MCF 10A (cell line): ENCODE data around the gene POLN. TPM values are rescaled to one million over a fixed set of nuclear protein-coding genes. Genes with fewer than 3 reads are reported as not detected.
A peak's percentile ranks its signal among the peaks of the same experiment; 100 is the strongest.

Experiments
- BruUV-seq: library from RNA; stranded (reverse); fragments of 400-500 nt; replicated peaks from 2 replicates; lab custom pipeline; 2021; lab: Mats Ljungman, UMichigan
- CTCF ChIA-PET: fragments of 300-600 bp; sonication (Branson Sonifier 250); formaldehyde crosslinking; extraction: SDS; loops from one replicate; lab custom pipeline; 2021; ENCODE audit warnings: antibody characterized with exemption, inconsistent platforms; lab: Yijun Ruan, JAX
- POLR2A ChIA-PET: fragments of 300-600, 350-650 bp; sonication (Branson Sonifier 250); formaldehyde crosslinking; extraction: SDS; loops from one replicate; lab custom pipeline; 2020; ENCODE audit warnings: antibody characterized with exemption, inconsistent platforms; lab: Yijun Ruan, JAX
- DNase-seq: peaks from one replicate; pipeline ENCODE4 v3.0.0-alpha.2; 2018; ENCODE audit not compliant: unreplicated experiment
- H3K27ac Mint-ChIP-seq: one replicate; pipeline ENCODE4 v1.8.0; 2022; ENCODE audit warnings: mild to moderate bottlenecking, low read depth, mixed read lengths; ENCODE audit not compliant: unreplicated experiment
- H3K27me3 Mint-ChIP-seq: one replicate; pipeline ENCODE4 v1.8.0; 2022; ENCODE audit warnings: mixed read lengths; ENCODE audit not compliant: insufficient read depth, unreplicated experiment
- H3K36me3 Mint-ChIP-seq: one replicate; pipeline ENCODE4 v1.8.0; 2022; ENCODE audit warnings: mild to moderate bottlenecking, moderate library complexity, mixed read lengths; ENCODE audit not compliant: insufficient read depth, unreplicated experiment
- H3K4me1 Mint-ChIP-seq: one replicate; pipeline ENCODE4 v1.8.0; 2022; ENCODE audit warnings: mixed read lengths; ENCODE audit not compliant: insufficient read depth, unreplicated experiment
- H3K4me3 Mint-ChIP-seq: one replicate; pipeline ENCODE4 v1.8.0; 2022; ENCODE audit warnings: mild to moderate bottlenecking, moderate library complexity, mixed read lengths; ENCODE audit not compliant: unreplicated experiment
- H3K9me3 Mint-ChIP-seq: one replicate; pipeline ENCODE4 v1.8.0; 2022; ENCODE audit warnings: mixed read lengths; ENCODE audit not compliant: unreplicated experiment
- CTCF ChIP-seq: fragments of 200-600 bp; IDR thresholded peaks from one replicate; pipeline ENCODE4 v1.8.0; 2022; ENCODE audit warnings: antibody characterized with exemption, mild to moderate bottlenecking; ENCODE audit not compliant: unreplicated experiment
- intact Hi-C: fragments of 100-400 bp; cut with micrococcal nuclease; formaldehyde crosslinking; loops from 2 replicates; pipeline ENCODE4 v1.14.1; 2022
- total RNA-seq: library from RNA; stranded (reverse); gene quantifications from 2 replicates; pipeline ENCODE4 v1.2.3, GENCODE V29; 2022

POLN gene
- total RNA-seq, 1 experiment from 2014 or later, result 3.1 TPM

- TF ChIP-seq CTCF, result no peak
- no peaks in the 10 kb centered on the region for H3K4me1 Mint-ChIP-seq
- no peak overlapping the region for H3K27ac Mint-ChIP-seq
- no TSS peak for BruUV-seq
- no peaks in the 10 kb centered on the region for H3K27me3 Mint-ChIP-seq
- intact Hi-C loops, result no loop called here
- DNase-seq, result no peak
- ChIA-PET POLR2A (no interaction called here), CTCF (interaction anchor here (0.6 kb wide), 1 partner anchor 184 kb away, joined by 3 read pairs; no protein-coding TSS in a partner anchor)
- H3K4me3 Mint-ChIP-seq, result no peak overlapping the region
- H3K36me3 Mint-ChIP-seq, result no peaks in the 10 kb centered on the region
- no peaks in the 10 kb centered on the region for H3K9me3 Mint-ChIP-seq
These were observed 45.1 kb upstream of the POLN start for GRCh38 chr4:2286904-2287593.

GRCh38 chr4:2285613-2286381 is 43.9 kb upstream of the POLN start:
- Mint-ChIP-seq H3K27ac (no peak overlapping the region), H3K4me3 (no peak overlapping the region), H3K4me1 (no peaks in the 10 kb centered on the region), H3K36me3 (no peaks in the 10 kb centered on the region), H3K27me3 (no peaks in the 10 kb centered on the region), H3K9me3 (no peaks in the 10 kb centered on the region)
- DNase-seq, result no peak
- CTCF ChIA-PET, result interaction anchor here (0.5 to 0.6 kb wide), 2 partner anchors 36 to 1317 kb away, joined by 3 read pairs; no protein-coding TSS in a partner anchor
- POLR2A ChIA-PET, result no interaction called here
- BruUV-seq, result no TSS peak
- no peak for TF ChIP-seq CTCF
- intact Hi-C loops, result no loop called here

- no peaks in the 10 kb centered on the region for H3K4me1 Mint-ChIP-seq
- no peak overlapping the region for H3K27ac Mint-ChIP-seq
- CTCF ChIA-PET, result interaction anchor here (0.5 to 0.6 kb wide), 2 partner anchors 35 to 1316 kb away, joined by 3 read pairs; no protein-coding TSS in a partner anchor
- H3K9me3 Mint-ChIP-seq, result no peaks in the 10 kb centered on the region
- no peaks in the 10 kb centered on the region for H3K36me3 Mint-ChIP-seq
- TF ChIP-seq CTCF, result no peak
- POLR2A ChIA-PET, result no interaction called here
- DNase-seq, result peak; percentile 18
- no peaks in the 10 kb centered on the region for H3K27me3 Mint-ChIP-seq
- intact Hi-C loops, result loop anchor here (5.0 kb wide), 1 partner anchor 177 kb away; no protein-coding TSS in a partner anchor
- H3K4me3 Mint-ChIP-seq, result no peak overlapping the region
- no TSS peak for BruUV-seq
These were observed 43.2 kb upstream of the POLN start for GRCh38 chr4:2284934-2285612.
